Measurements from ENCODE around the gene CDC45. TPM values are rescaled to one million over a fixed set of nuclear protein-coding genes. Genes with fewer than 3 reads are reported as not detected.

CDC45 gene
- total RNA-seq, 1 donor from 2014 or later, result 3.1 TPM

GRCh38 chr22:19448076-19448607, 31.6 kb upstream of the CDC45 start:
- peaks cover 30 to 48% (median 34%) of the 10 kb centered on the region in 3 donors for H3K36me3 ChIP-seq (ENCODE audit: control insufficient read depth in 3 of 3, insufficient read depth in 3 of 3, low read length in 3 of 3)
- peak overlapping the region; percentile 80 to 91 (median 84) for H3K4me3 ChIP-seq (ENCODE audit: low read length in 3 of 3)
- H3K27me3 ChIP-seq (ENCODE audit: control insufficient read depth in 3 of 3, insufficient read depth in 3 of 3, low read length in 3 of 3), result no peaks in the 10 kb centered on the region
- H3K4me1 ChIP-seq (ENCODE audit: control insufficient read depth in 3 of 3, insufficient read depth in 3 of 3, low read length in 3 of 3), result peaks cover 24 to 49% (median 38%) of the 10 kb centered on the region in 3 donors
- peak overlapping the region; percentile 89 for H3K27ac ChIP-seq (ENCODE audit: low read depth, low read length)
- peak overlapping the region; percentile 80 to 96 (median 86) for H3K9ac ChIP-seq (ENCODE audit: low read depth in 1 of 3, low read length in 3 of 3)
- no peaks in the 10 kb centered on the region for H3K9me3 ChIP-seq (ENCODE audit: control insufficient read depth in 3 of 3, low read length in 3 of 3)

GRCh38 chr22:19448739-19449421, 30.8 kb upstream of the CDC45 start:
- H3K9me3 ChIP-seq (ENCODE audit: control insufficient read depth in 3 of 3, low read length in 3 of 3), result no peaks in the 10 kb centered on the region
- H3K9ac ChIP-seq (ENCODE audit: low read depth in 1 of 3, low read length in 3 of 3), result peak overlapping the region in 1 of 3 donors; percentile 96
- peaks cover 33 to 49% (median 34%) of the 10 kb centered on the region in 3 donors for H3K36me3 ChIP-seq (ENCODE audit: control insufficient read depth in 3 of 3, insufficient read depth in 3 of 3, low read length in 3 of 3)
- peaks cover 17 to 42% (median 31%) of the 10 kb centered on the region in 3 donors for H3K4me1 ChIP-seq (ENCODE audit: control insufficient read depth in 3 of 3, insufficient read depth in 3 of 3, low read length in 3 of 3)
- peak overlapping the region; percentile 89 for H3K27ac ChIP-seq (ENCODE audit: low read depth, low read length)
- no peak overlapping the region for H3K4me3 ChIP-seq (ENCODE audit: low read length in 3 of 3)
- no peaks in the 10 kb centered on the region for H3K27me3 ChIP-seq (ENCODE audit: control insufficient read depth in 3 of 3, insufficient read depth in 3 of 3, low read length in 3 of 3)

- peaks cover 32 to 50% (median 34%) of the 10 kb centered on the region in 3 donors for H3K36me3 ChIP-seq (ENCODE audit: control insufficient read depth in 3 of 3, insufficient read depth in 3 of 3, low read length in 3 of 3)
- H3K9me3 ChIP-seq (ENCODE audit: control insufficient read depth in 3 of 3, low read length in 3 of 3), result no peaks in the 10 kb centered on the region
- no peaks in the 10 kb centered on the region for H3K27me3 ChIP-seq (ENCODE audit: control insufficient read depth in 3 of 3, insufficient read depth in 3 of 3, low read length in 3 of 3)
- H3K9ac ChIP-seq (ENCODE audit: low read depth in 1 of 3, low read length in 3 of 3), result no peak overlapping the region
- no peak overlapping the region for H3K4me3 ChIP-seq (ENCODE audit: low read length in 3 of 3)
- no peak overlapping the region for H3K27ac ChIP-seq (ENCODE audit: low read depth, low read length)
- peaks cover 13 to 36% (median 27%) of the 10 kb centered on the region in 3 donors for H3K4me1 ChIP-seq (ENCODE audit: control insufficient read depth in 3 of 3, insufficient read depth in 3 of 3, low read length in 3 of 3)
Measured at GRCh38 chr22:19449422-19449767, 30.3 kb upstream of the CDC45 start.

GRCh38 chr22:19450363-19451175, 29.2 kb upstream of the CDC45 start:
- no peaks in the 10 kb centered on the region for H3K27me3 ChIP-seq (ENCODE audit: control insufficient read depth in 3 of 3, insufficient read depth in 3 of 3, low read length in 3 of 3)
- peaks cover 13 to 27% (median 26%) of the 10 kb centered on the region in 3 donors for H3K4me1 ChIP-seq (ENCODE audit: control insufficient read depth in 3 of 3, insufficient read depth in 3 of 3, low read length in 3 of 3)
- H3K9ac ChIP-seq (ENCODE audit: low read depth in 1 of 3, low read length in 3 of 3), result no peak overlapping the region
- no peaks in the 10 kb centered on the region for H3K9me3 ChIP-seq (ENCODE audit: control insufficient read depth in 3 of 3, low read length in 3 of 3)
- H3K4me3 ChIP-seq (ENCODE audit: low read length in 3 of 3), result no peak overlapping the region
- H3K36me3 ChIP-seq (ENCODE audit: control insufficient read depth in 3 of 3, insufficient read depth in 3 of 3, low read length in 3 of 3), result peaks cover 41 to 57% (median 41%) of the 10 kb centered on the region in 3 donors
- H3K27ac ChIP-seq (ENCODE audit: low read depth, low read length), result no peak overlapping the region

- Histone ChIP-seq H3K9me3 (ENCODE audit: control insufficient read depth in 3 of 3, low read length in 3 of 3) (no peaks in the 10 kb centered on the region), H3K27ac (ENCODE audit: low read depth, low read length) (no peak overlapping the region), H3K36me3 (ENCODE audit: control insufficient read depth in 3 of 3, insufficient read depth in 3 of 3, low read length in 3 of 3) (peaks cover 51 to 67% (median 51%) of the 10 kb centered on the region in 3 donors), H3K4me1 (ENCODE audit: control insufficient read depth in 3 of 3, insufficient read depth in 3 of 3, low read length in 3 of 3) (peaks cover 8 to 19% (median 17%) of the 10 kb centered on the region in 3 donors), H3K27me3 (ENCODE audit: control insufficient read depth in 3 of 3, insufficient read depth in 3 of 3, low read length in 3 of 3) (no peaks in the 10 kb centered on the region), H3K9ac (ENCODE audit: low read depth in 1 of 3, low read length in 3 of 3) (no peak overlapping the region), H3K4me3 (ENCODE audit: low read length in 3 of 3) (no peak overlapping the region)
Measured at GRCh38 chr22:19451570-19451969, 28.1 kb upstream of the CDC45 start.

- Histone ChIP-seq H3K4me1 (ENCODE audit: control insufficient read depth in 3 of 3, insufficient read depth in 3 of 3, low read length in 3 of 3) (peaks cover 0 to 4% (median 3%) of the 10 kb centered on the region in 3 donors), H3K36me3 (ENCODE audit: control insufficient read depth in 3 of 3, insufficient read depth in 3 of 3, low read length in 3 of 3) (peaks cover 64 to 85% (median 64%) of the 10 kb centered on the region in 3 donors), H3K9ac (ENCODE audit: low read depth in 1 of 3, low read length in 3 of 3) (peak overlapping the region in 1 of 3 donors; percentile 20), H3K9me3 (ENCODE audit: control insufficient read depth in 3 of 3, low read length in 3 of 3) (no peaks in the 10 kb centered on the region), H3K27ac (ENCODE audit: low read depth, low read length) (no peak overlapping the region), H3K4me3 (ENCODE audit: low read length in 3 of 3) (no peak overlapping the region), H3K27me3 (ENCODE audit: control insufficient read depth in 3 of 3, insufficient read depth in 3 of 3, low read length in 3 of 3) (no peaks in the 10 kb centered on the region)
Measured at GRCh38 chr22:19453718-19454117, 26.0 kb upstream of the CDC45 start.

GRCh38 chr22:19454156-19454555, 25.6 kb upstream of the CDC45 start:
- H3K4me3 ChIP-seq (ENCODE audit: low read length in 3 of 3), result no peak overlapping the region
- no peak overlapping the region for H3K27ac ChIP-seq (ENCODE audit: low read depth, low read length)
- H3K4me1 ChIP-seq (ENCODE audit: control insufficient read depth in 3 of 3, insufficient read depth in 3 of 3, low read length in 3 of 3), result no peaks in the 10 kb centered on the region
- peaks cover 64 to 86% (median 66%) of the 10 kb centered on the region in 3 donors for H3K36me3 ChIP-seq (ENCODE audit: control insufficient read depth in 3 of 3, insufficient read depth in 3 of 3, low read length in 3 of 3)
- no peak overlapping the region for H3K9ac ChIP-seq (ENCODE audit: low read depth in 1 of 3, low read length in 3 of 3)
- H3K27me3 ChIP-seq (ENCODE audit: control insufficient read depth in 3 of 3, insufficient read depth in 3 of 3, low read length in 3 of 3), result no peaks in the 10 kb centered on the region
- no peaks in the 10 kb centered on the region for H3K9me3 ChIP-seq (ENCODE audit: control insufficient read depth in 3 of 3, low read length in 3 of 3)

GRCh38 chr22:19455033-19455432, 24.7 kb upstream of the CDC45 start:
- no peak overlapping the region for H3K4me3 ChIP-seq (ENCODE audit: low read length in 3 of 3)
- peaks cover 64 to 82% (median 66%) of the 10 kb centered on the region in 3 donors for H3K36me3 ChIP-seq (ENCODE audit: control insufficient read depth in 3 of 3, insufficient read depth in 3 of 3, low read length in 3 of 3)
- H3K27ac ChIP-seq (ENCODE audit: low read depth, low read length), result no peak overlapping the region

GRCh38 chr22:19455585-19456370, 23.9 kb upstream of the CDC45 start:
- no peak overlapping the region for H3K4me3 ChIP-seq (ENCODE audit: low read length in 3 of 3)
- H3K9me3 ChIP-seq (ENCODE audit: control insufficient read depth in 3 of 3, low read length in 3 of 3), result no peaks in the 10 kb centered on the region
- peaks cover 67 to 81% (median 69%) of the 10 kb centered on the region in 3 donors for H3K36me3 ChIP-seq (ENCODE audit: control insufficient read depth in 3 of 3, insufficient read depth in 3 of 3, low read length in 3 of 3)
- no peaks in the 10 kb centered on the region for H3K4me1 ChIP-seq (ENCODE audit: control insufficient read depth in 3 of 3, insufficient read depth in 3 of 3, low read length in 3 of 3)
- no peak overlapping the region for H3K27ac ChIP-seq (ENCODE audit: low read depth, low read length)
- no peaks in the 10 kb centered on the region for H3K27me3 ChIP-seq (ENCODE audit: control insufficient read depth in 3 of 3, insufficient read depth in 3 of 3, low read length in 3 of 3)
- H3K9ac ChIP-seq (ENCODE audit: low read depth in 1 of 3, low read length in 3 of 3), result peak overlapping the region in 1 of 3 donors; percentile 40

More at GRCh38 chr22:19455033-19455432, 24.7 kb upstream of the CDC45 start:
- H3K4me1 ChIP-seq (ENCODE audit: control insufficient read depth in 3 of 3, insufficient read depth in 3 of 3, low read length in 3 of 3), result no peaks in the 10 kb centered on the region
- no peak overlapping the region for H3K9ac ChIP-seq (ENCODE audit: low read depth in 1 of 3, low read length in 3 of 3)
- H3K9me3 ChIP-seq (ENCODE audit: control insufficient read depth in 3 of 3, low read length in 3 of 3), result no peaks in the 10 kb centered on the region
- H3K27me3 ChIP-seq (ENCODE audit: control insufficient read depth in 3 of 3, insufficient read depth in 3 of 3, low read length in 3 of 3), result no peaks in the 10 kb centered on the region
